Measurements from ENCODE around the gene ATP13A3. TPM values are rescaled to one million over a fixed set of nuclear protein-coding genes. Genes with fewer than 3 reads are reported as not detected.

Gene ATP13A3
- total and polyA plus RNA-seq, 2 donors (not counting 1 experiment from before 2014, with no cell fraction given): 222 to 285 TPM

- H3K36me3 ChIP-seq (ENCODE audit: control insufficient read depth, insufficient read depth, low read length): no peaks in the 10 kb centered on the region
- no peak overlapping the region for H3K4me2 ChIP-seq (ENCODE audit: extremely low read depth, insufficient read depth, low read length)
- DNase-seq (ENCODE audit: low read depth in 2 of 2): no peak
- no peaks in the 10 kb centered on the region for H3K4me1 ChIP-seq (ENCODE audit: control insufficient read depth, extremely low read depth, insufficient read depth, low read length)
- H3K79me2 ChIP-seq (ENCODE audit: control insufficient read depth, insufficient read depth, low read length): no peaks in the 10 kb centered on the region
- no peak overlapping the region for H3K9ac ChIP-seq (ENCODE audit: insufficient read depth, low read length)
- TF ChIP-seq EZH2 (IDR thresholded peaks at IDR 0.05; ENCODE audit: low read length, missing control alignments) (no peak), CTCF (conservative IDR thresholded peaks at IDR 0.05 in 1 of 2, IDR thresholded peaks at IDR 0.05 in 1 of 2; ENCODE audit: low read depth in 1 of 2, low read length in 2 of 2) (no peak)
- no peaks in the 10 kb centered on the region for H3K9me3 ChIP-seq (ENCODE audit: control insufficient read depth, insufficient read depth, low read depth, low read length)
- H3K27ac ChIP-seq (ENCODE audit: insufficient read depth, low read length): no peak overlapping the region
- no peaks in the 10 kb centered on the region for H4K20me1 ChIP-seq (ENCODE audit: control insufficient read depth, extremely low read depth, insufficient read depth, low read length)
- H2AFZ ChIP-seq (ENCODE audit: low read length): no peak overlapping the region
- H3K4me3 ChIP-seq (replicated peaks in 1 of 4; ENCODE audit: control extremely low read depth in 1 of 4, insufficient read depth in 1 of 4, low read depth in 3 of 4, low read length in 4 of 4): no peak overlapping the region
- peaks cover 5% of the 10 kb centered on the region for H3K27me3 ChIP-seq (ENCODE audit: control insufficient read depth, insufficient read depth, low read length)
Observed at GRCh38 chr3:194355379-194355778, 131.4 kb downstream of the ATP13A3 start.

- Histone ChIP-seq H3K27ac (ENCODE audit: insufficient read depth, low read length) (no peak overlapping the region), H3K4me2 (ENCODE audit: extremely low read depth, insufficient read depth, low read length) (no peak overlapping the region), H3K9ac (ENCODE audit: insufficient read depth, low read length) (no peak overlapping the region), H3K79me2 (ENCODE audit: control insufficient read depth, insufficient read depth, low read length) (no peaks in the 10 kb centered on the region), H2AFZ (ENCODE audit: low read length) (no peak overlapping the region), H4K20me1 (ENCODE audit: control insufficient read depth, extremely low read depth, insufficient read depth, low read length) (no peaks in the 10 kb centered on the region), H3K9me3 (ENCODE audit: control insufficient read depth, insufficient read depth, low read depth, low read length) (no peaks in the 10 kb centered on the region), H3K4me3 (replicated peaks in 1 of 4; ENCODE audit: control extremely low read depth in 1 of 4, insufficient read depth in 1 of 4, low read depth in 3 of 4, low read length in 4 of 4) (no peak overlapping the region), H3K27me3 (ENCODE audit: control insufficient read depth, insufficient read depth, low read length) (peaks cover 5% of the 10 kb centered on the region), H3K4me1 (ENCODE audit: control insufficient read depth, extremely low read depth, insufficient read depth, low read length) (no peaks in the 10 kb centered on the region), H3K36me3 (ENCODE audit: control insufficient read depth, insufficient read depth, low read length) (no peaks in the 10 kb centered on the region)
- no peak for DNase-seq (ENCODE audit: low read depth in 2 of 2)
- TF ChIP-seq EZH2 (IDR thresholded peaks at IDR 0.05; ENCODE audit: low read length, missing control alignments): no peak
- TF ChIP-seq CTCF (conservative IDR thresholded peaks at IDR 0.05 in 1 of 2, IDR thresholded peaks at IDR 0.05 in 1 of 2; ENCODE audit: low read depth in 1 of 2, low read length in 2 of 2): no peak
Observed at GRCh38 chr3:194354315-194354714, 132.5 kb downstream of the ATP13A3 start.

Other genes starting within 250 kb of the ATP13A3 start
- not detected in 2 replicates for gene CPN2, start 135.7 kb downstream of the ATP13A3 start, total RNA-seq
- gene CPN2, start 135.7 kb downstream of the ATP13A3 start, polyA plus RNA-seq: not detected in 2 replicates
- 1.3 and 2.3 TPM in 2 replicates for gene LRRC15, start 117.3 kb downstream of the ATP13A3 start, total RNA-seq
- gene LRRC15, start 117.3 kb downstream of the ATP13A3 start, polyA plus RNA-seq: 0.58 and 0.91 TPM in 2 replicates
- under 0.01 and 0.17 TPM in 2 replicates for gene GP5, start 87.7 kb downstream of the ATP13A3 start, total RNA-seq
- gene GP5, start 87.7 kb downstream of the ATP13A3 start, polyA plus RNA-seq: 0.02 and 0.06 TPM in 2 replicates
- gene TMEM44, start 146.4 kb upstream of the ATP13A3 start, total RNA-seq: 9.2 and 14.9 TPM in 2 replicates
- gene TMEM44, start 146.4 kb upstream of the ATP13A3 start, polyA plus RNA-seq: 10.8 and 11.0 TPM in 2 replicates
- 34.7 and 35.3 TPM in 2 replicates for gene LSG1, start 185.2 kb upstream of the ATP13A3 start, total RNA-seq
- gene LSG1, start 185.2 kb upstream of the ATP13A3 start, polyA plus RNA-seq: 27.6 and 34.9 TPM in 2 replicates
- 7.2 and 8.8 TPM in 2 replicates for gene FAM43A, start 198.9 kb upstream of the ATP13A3 start, total RNA-seq
- 3.2 and 6.7 TPM in 2 replicates for gene FAM43A, start 198.9 kb upstream of the ATP13A3 start, polyA plus RNA-seq